Fibroblast of skin of scalp (primary cell): Measurements from ENCODE around the gene FOXN4.

Experiments
- DNase-seq: peaks from one replicate; pipeline ENCODE4 v3.0.0-alpha.2; 2013

The FOXN4 gene

DNA sequence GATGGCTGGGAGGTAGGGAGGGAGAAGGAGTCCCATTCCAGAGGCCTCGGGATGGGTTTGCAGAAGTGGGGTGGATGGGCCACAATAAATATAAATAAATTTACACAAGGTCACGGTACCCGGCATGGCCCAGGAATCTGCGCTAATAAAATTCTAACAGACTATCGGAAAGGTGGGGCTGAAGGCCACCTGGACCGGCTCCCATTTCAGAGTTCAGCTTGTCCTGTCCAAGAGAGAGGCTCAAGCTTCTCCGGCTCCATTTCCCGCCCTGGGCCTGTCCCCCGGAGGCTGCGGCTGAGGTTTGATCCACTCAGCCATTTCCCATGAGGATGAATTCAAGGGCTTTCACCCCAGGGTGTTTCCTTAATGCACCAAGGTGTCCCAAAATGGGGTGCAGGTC is 30.2 kb downstream of the FOXN4 start:
- DNase-seq = no peak

- DNase-seq = peak; percentile 6
These were observed 31.0 kb downstream of the FOXN4 start for GRCh38 chr12:109277899-109278762.

DNA sequence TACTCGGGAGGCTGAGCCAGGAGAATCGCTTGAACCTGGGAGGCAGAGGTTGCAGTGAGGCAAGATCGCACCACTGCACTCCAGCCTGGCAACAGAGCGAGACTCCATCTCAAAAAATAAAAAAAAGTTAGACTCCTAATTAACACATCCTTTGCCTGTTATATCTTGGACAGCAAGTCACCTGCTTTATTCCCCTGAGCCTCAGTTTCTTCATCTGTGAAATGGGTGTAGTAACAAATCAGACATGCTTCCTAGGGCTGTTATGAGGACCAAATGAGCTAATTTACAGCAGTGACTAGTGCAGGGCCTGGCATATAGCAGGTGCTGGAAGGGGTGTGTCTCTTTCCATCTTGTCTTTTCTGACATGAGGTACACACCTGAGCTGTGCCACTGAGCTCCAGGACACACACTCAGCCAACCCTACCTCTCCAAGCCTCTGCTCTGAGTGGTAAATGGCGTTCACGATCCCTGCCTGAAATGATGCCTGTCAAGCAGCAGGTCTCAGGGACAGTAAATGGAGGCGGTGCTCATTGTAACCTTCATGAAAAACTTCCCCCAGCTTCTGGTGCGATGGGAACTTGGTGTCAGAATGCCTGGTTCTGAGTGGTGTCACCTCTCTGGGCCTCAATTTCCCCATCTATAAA is 31.7 kb downstream of the FOXN4 start:
- DNase-seq = no peak

- DNase-seq = no peak
These were observed 32.9 kb downstream of the FOXN4 start for GRCh38 chr12:109276160-109276559.

- DNase-seq = no peak
These were observed 33.9 kb downstream of the FOXN4 start for GRCh38 chr12:109275173-109275572.

DNA sequence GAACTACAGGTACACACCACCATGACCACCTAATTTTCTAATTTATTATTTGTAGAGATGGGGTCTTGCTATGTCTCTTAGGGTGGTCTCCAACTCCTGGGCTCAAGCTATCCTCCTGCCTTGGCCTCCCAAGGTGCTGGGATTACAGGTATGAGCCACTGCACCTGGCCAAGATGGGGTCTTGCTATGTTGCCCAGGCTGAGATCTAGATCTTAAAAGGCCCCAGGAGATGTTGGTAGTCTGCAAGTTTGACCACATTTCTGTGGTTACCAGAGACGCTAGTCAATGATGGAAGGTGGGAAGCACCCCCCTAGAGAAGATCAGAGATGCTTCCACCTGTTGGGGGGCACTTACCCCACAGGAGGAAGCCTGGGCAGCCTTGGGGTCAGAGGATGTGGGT is 34.7 kb downstream of the FOXN4 start:
- no peak for DNase-seq

GRCh38 chr12:109273354-109273753 is 35.7 kb downstream of the FOXN4 start:
- no peak for DNase-seq

DNA sequence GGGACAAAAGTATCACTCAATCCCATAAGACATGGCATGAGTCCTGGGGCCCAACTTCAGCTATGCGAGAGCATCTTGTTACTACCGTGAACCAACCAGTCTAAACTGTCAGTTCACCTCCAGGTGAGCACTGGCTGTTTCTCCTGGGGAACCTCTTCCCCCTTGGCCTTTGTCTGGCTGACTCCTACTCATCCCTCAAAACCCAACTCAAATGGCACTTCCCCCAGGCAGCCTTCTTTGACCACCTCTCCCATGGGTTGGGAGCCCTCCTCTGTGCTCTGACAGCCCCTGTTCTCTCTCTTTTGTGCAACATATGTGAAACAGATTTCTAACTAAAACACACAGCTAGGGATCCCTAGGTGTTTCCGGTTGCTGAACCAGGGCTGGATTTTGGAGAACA is 37.7 kb downstream of the FOXN4 start:
- no peak for DNase-seq

DNA sequence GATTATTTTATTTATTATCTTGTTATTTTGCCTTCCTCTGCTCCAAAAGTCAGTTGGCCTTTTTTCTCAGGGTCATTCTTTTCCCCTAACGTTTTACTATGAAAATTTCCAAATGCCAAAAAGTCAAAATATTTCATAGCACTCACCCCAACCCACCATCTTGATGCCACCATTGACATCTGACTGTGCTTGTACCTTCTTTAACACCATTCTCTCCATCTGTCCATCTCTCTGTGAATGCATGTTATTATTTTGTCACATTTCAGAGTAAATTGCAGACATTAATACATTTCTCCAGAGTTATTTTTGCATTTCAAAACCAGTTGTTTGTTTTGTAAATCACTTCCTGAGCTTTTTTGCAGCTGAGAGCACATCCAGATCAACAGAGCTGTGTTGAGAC is 38.6 kb downstream of the FOXN4 start:
- no peak for DNase-seq

DNA sequence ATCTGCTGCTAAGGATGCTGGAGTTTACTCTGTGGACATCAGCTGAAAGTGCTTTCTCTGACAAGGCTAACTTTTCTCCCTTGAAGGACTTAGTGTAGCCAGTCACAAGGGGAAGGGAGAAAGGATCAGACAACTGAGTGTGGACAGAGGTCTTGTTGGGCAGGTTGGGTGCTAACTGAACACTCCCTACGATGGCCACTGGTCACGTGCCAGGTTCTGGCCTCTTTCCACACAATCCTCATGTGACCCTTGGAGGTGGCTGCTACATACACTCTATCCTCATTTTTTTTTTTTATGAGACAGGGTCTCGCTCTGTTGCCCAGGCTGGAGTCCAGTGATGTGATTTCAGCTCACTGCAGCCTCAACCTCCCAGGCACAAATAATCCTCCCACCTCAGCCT is 39.7 kb downstream of the FOXN4 start:
- no peak for DNase-seq

DNA sequence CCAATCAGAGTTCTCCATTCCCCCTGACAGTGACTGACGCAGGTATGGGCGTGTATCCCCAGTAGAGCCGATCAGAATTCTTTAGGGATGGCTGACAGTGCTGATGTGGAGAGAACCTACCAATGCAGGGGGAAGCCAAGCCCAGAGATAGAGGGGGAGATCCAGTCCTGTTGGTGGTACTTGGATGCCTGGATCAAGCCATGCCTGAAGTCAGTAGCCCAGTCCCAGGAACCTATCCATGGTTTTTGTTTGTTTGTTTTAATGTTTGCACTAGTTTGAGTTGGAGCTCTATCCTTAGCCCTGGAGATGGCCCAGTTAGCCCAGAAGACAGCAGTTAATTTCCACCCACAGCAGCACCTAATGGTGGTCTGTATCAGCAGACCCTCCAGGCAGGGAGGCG is 40.2 kb downstream of the FOXN4 start:
- DNase-seq = no peak

DNA sequence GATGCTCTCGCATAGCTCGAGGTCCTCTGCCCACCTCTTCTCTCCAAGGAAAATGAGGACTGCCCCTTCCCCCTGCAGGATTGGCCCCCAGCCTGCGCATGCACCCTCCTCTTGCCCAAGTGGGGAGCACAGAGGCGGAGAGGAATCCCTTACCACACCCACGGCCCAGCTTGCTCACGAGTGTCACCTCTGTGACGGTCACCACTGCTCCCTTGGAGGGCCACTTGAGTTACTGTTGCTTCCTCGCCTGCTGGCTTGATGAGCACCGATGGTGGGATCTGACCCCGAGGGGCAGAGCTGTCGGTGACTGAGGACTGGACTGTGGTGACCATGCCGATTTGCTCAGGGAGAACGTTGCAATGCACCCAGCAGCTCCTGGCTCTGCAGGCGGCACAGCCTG is 41.7 kb downstream of the FOXN4 start:
- no peak for DNase-seq

DNA sequence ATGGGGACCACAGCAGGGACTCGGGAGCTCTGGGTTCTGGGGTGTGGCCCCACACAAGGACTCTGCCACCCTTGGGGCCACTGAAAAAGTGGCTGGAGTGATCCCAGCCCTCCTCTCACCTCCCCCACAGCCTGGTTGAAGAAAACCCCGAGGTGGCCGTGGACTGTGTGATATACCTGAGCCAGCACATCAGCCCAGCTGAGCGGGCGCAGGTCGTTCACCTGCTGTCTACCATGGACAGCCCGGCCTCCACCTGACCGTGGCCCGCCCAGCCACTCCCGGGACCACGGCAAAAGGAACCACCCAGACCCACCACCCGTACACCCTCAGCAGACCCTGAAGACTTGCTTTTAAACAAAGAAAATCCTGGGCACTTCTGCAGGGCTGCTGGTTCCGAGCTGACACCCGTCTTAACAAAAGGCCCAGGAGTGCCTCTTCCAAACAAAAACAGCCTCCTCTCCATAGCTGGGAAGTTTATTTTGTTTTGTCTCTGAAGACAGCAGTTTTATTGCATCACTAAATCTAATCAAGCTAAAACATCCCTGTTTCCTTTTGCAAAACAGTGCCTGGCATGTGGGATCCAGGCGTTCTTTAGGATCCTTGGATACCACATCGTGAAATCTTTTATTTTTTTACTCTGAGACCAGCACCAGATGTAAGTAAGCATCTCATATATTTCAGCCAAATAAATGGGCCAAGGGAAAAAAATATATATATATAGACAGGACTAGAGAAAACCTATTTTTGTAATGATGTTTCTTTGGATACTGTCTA is 42.8 kb downstream of the FOXN4 start:
- no peak for DNase-seq

- no peak for DNase-seq
These were observed 44.0 kb downstream of the FOXN4 start for GRCh38 chr12:109264943-109265650.

DNA sequence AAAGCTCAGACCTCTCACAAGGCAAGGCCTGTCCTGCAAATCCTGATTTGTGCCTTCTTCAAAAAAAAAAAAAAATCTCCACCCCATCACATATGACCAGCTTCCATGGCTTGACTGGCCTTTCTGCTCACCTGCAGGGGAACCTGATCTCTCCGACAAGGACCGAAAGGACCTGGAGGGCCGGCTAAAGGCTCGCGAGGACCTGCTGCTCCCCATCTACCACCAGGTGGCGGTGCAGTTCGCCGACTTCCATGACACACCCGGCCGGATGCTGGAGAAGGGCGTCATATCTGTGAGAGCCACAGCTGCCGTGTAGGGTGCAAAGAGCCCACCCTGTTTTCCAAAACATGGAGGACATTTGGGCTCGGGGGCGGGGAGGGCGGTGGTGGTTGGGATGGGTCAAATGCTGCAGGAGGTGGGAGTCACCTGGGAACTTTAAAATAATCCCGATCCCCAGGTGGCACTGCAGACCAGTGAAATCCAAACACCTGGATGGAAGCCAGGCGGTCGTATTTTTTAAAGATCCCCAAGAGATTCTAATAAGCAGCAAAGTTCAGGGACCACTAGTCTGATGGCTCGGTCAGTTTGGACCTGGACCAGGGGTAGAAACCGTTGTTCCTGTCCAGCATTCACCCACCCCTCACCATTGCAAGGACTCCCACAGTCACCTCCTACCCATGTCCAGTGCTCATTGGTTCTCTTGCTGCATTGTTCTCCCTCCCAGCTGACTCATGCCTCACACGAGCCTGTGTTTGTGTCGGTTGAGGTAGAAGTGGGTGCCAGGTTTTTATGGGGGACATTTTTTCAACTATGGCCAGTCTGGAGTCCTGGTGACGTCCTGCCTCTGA is 44.8 kb downstream of the FOXN4 start:
- DNase-seq = peak; percentile 54

GRCh38 chr12:109263439-109263838 is 45.6 kb downstream of the FOXN4 start:
- DNase-seq = no peak

DNA sequence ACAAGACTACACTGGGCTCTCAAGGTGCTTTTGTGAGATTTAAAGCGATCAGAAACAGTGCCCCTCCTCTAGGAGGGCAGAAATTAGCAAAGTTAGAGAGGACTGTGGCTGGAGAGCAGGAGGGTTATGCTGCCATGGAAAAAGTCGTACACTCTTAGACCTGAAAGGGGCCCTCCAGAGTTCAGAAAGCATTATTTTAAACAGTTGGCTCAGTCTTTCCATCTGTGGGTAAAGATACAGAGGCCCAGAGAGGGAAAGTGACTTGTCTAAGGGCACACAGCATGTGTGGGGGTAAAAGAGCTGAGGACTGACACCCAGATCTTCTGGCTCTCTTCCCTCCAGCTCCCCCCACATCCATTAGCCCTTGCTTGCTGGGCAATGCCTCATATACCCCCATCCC is 47.1 kb downstream of the FOXN4 start:
- DNase-seq = no peak

- DNase-seq = no peak
These were observed 48.0 kb downstream of the FOXN4 start for GRCh38 chr12:109261087-109261486.

DNA sequence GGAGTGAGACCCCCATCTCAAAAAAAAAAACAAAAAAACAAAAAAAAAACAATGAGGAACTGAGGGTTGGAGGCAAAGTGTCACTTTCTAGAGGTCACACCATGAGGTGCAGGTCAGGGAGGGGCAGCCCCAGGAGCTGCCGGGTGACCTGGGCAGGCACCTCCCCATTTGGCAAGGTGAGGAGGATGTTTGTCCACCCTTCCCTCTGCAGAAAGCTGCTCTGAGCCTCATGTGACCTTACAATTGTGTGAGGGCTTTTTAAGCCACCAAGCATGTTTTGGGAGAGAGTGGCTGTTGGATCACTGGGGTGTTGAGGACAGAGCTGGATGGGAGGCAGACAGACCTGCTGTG is 49.6 kb downstream of the FOXN4 start:
- DNase-seq = no peak

- DNase-seq = no peak
These were observed 50.2 kb downstream of the FOXN4 start for GRCh38 chr12:109258607-109259544.

GRCh38 chr12:109258201-109258600 is 50.9 kb downstream of the FOXN4 start:
- no peak for DNase-seq
